Non-pigmented ciliary epithelial cell (primary cell): ENCODE measurements around the gene GTF2F2.
"Not testable (repeated sequence)": the region's sequence is repeated elsewhere in the genome, so short reads cannot be mapped to it uniquely, and the experiment has no call there.

Source experiments
- DNase-seq: peaks from one replicate; pipeline ENCODE4 v3.0.0-alpha.2; 2010; ENCODE audit warnings: low read depth

Gene GTF2F2

GRCh38 chr13:45215392-45216077 is 95.2 kb downstream of the GTF2F2 start:
- no peak for DNase-seq

DNA sequence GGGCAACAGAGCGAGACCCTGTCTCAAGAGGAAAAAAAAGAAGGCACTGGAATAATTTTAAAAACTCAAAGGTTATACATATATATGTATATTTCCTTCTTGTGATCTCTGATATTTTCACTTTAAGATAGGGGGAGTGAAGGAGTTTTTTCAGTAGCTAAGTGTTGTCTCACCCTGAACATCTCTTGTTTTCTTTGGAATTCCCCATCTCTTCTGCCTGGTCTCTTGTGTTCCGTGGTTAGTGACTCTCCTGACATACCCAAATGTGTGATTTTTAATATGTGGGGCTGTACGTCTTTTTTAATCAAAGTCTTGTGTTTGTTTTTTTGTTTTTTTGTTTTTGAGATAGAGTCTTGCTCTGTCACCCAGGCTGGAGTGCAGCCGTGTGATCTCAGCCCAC is 95.9 kb downstream of the GTF2F2 start:
- no peak for DNase-seq

GRCh38 chr13:45218689-45219088 is 98.4 kb downstream of the GTF2F2 start:
- no peak for DNase-seq

GRCh38 chr13:45219123-45219891 is 99.0 kb downstream of the GTF2F2 start:
- no peak for DNase-seq

DNA sequence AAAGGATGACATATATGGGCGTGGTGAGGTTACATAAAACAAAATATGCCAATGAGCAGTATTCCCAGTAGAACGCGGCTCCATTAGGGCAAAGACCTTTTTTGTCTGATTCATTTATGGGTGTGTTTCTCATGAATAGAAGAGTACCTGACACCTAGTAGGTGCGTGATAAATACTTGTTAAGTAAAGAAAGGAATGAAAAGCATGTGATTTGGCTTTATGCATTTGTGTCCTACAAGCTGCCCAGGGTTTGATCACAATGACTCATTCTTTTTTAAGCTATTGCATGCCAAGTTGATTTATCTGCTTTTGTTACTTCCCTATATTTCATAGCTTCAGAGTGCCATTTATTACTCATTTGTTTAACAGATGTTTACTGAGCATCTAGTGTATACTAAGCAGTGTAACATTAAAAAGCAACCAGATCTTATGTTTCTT is 99.6 kb downstream of the GTF2F2 start:
- DNase-seq, result peak; percentile 30

DNA sequence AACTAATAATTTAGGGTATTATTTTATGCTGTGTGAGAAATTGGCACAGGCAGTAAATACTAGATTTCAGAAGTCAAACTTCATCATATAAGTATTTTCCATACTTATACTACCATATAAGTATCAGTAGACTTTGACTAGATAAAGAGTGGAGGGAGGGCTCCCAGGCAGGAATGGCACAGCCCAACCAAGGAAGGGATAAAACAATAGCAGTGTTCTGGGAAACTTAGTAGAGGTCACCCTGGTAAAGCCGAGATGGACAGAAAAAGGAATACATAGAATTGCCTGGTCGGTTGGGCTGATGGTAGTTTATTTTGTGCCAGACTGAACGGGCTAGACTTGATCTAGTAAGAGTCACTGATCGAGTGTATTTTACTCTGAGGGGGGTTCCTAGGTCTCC is 100.1 kb downstream of the GTF2F2 start:
- no peak for DNase-seq

GRCh38 chr13:45222516-45222915 is 102.2 kb downstream of the GTF2F2 start:
- DNase-seq, result no peak

DNA sequence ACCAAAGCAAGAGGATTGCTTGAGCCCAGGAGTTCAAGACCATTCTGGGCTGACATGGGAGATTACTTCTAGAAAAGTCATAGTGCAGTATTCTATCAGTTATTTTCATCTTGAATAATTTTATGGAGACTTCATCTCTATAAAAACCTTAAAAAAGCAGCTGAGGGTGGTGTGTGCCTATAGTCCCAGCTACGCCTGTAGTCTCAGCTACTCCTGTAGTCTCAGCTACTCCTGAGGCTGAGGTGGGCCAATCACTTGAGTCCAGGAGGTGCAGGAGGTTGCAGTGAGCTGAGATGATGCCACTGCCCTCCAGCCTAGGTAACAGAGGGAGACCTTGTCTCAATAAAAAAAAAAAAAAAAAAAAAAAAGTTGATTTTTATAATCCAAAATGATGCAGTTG is 102.6 kb downstream of the GTF2F2 start:
- DNase-seq, result no peak

DNA sequence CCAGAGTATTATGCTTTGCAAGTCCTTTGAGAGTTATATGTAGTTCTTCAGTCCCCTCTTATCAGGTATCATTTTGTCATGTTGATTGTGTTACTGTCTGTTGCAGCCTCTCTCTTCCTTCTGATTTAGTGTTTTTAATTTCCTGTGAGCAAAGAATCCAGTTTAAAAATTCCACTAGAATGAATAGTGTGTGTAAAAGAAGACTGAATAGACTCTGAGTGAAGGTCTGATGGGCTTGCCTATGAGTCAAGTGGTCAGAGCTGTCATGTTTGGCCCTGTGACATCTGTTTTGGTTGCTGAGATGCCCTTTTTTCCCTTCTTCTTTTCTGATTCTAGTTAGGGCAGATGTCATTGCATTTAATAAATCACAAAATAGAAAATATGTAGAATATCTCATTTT is 103.9 kb downstream of the GTF2F2 start:
- no peak for DNase-seq

GRCh38 chr13:45225370-45225769 is 105.1 kb downstream of the GTF2F2 start:
- no peak for DNase-seq

- DNase-seq, result no peak
Measured at GRCh38 chr13:45226024-45226423, 105.7 kb downstream of the GTF2F2 start.

DNA sequence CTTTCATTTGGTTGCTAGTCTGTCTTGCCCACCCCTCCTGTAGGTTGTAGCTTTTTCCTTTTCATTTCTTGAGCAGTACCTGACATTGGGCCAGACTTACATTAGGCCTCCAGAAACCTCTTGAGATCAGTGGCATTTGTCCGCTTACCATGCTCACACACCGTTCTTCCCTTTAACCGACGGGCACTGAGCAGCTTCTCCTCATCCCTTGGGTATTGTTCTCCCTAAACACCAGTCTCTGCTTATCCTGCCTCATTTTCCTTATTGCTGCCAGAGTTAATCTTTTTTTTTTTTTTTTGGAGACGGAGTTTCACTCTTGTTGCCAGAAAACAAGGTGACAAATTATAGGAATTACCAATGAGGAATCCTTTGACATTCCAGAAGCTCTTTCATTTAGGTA is 107.7 kb downstream of the GTF2F2 start:
- DNase-seq, result no peak

- no peak for DNase-seq
Measured at GRCh38 chr13:45229172-45229571, 108.9 kb downstream of the GTF2F2 start.

DNA sequence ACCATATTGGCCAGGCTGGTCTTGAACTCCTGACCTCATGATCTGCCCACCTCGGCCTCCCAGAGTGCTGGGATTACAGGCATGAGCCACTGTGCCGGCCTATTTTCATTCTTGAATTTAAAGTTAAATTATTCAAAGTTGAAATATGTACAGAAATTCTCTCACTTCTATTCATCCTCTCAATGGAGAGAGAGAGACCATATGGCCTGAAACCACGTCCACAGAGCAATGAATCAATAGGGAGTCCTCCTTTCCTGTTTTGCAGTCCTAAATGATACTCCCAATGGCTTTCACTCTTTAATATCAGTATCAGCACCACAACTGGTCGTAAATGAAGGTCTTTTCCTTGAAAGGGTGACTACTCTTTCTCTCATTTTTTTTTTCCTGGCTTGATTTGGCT is 111.0 kb downstream of the GTF2F2 start:
- DNase-seq, result no peak

DNA sequence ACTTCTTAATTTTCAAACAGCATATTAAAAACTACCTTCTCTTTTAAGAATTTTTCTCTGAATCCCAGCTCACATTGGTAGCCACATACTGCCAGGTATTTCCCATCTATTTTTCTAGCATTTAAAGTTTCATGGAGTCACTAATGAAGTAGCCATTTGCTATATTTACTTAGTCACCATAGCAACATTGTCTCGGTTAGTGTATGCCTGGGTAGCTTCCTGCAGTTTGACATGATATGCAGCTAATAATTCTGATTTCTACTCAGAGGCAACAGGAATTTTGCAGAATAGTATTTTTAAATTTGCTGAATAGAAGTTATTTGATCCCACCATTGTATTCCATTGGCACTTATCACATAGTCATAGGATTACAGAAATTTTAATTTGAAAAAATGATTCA is 111.4 kb downstream of the GTF2F2 start:
- no peak for DNase-seq

GRCh38 chr13:45232591-45232990 is 112.3 kb downstream of the GTF2F2 start:
- no peak for DNase-seq

GRCh38 chr13:45238945-45239795 is 118.9 kb downstream of the GTF2F2 start:
- DNase-seq, result peak; percentile 23

DNA sequence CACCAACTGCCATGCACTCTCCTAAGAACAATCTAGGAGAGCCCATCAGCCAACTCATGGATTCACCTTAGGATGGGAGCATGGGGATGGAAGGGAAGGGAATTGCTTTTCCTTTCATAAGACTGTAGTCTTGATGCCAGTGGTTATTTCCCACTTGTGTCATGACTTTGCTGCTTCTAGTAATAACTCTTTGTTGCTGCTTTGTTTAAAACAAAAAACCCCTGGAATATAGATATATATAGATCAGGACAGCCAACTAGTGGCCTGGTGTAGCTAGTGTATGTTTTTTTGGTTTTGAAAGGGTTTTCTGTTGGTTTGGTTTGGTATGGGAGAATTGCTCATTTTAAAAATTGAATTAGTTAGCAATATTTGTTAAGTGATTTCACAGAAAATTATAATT is 119.8 kb downstream of the GTF2F2 start:
- DNase-seq, result no peak

DNA sequence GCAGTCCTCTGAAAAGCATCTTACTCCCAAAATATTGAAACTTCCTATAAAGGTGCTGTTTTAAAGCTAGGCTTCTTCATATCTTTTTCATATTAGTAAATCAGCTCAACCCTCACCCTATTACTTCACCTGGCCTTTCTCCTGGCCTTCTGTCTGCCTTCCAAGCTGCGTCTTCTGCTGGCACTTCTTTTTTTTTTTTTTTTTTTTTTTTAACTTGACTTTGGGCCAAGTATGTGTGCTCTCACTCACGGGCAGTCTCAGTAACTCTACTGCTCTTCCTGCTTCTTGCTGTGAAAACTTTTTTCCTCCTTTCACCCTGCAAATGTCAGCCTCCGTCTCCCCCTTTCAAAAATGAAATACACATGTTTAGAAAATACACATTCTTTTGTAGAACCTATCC is 121.8 kb downstream of the GTF2F2 start:
- DNase-seq, result no peak

- no peak for DNase-seq
Measured at GRCh38 chr13:45242524-45242923, 122.2 kb downstream of the GTF2F2 start.

DNA sequence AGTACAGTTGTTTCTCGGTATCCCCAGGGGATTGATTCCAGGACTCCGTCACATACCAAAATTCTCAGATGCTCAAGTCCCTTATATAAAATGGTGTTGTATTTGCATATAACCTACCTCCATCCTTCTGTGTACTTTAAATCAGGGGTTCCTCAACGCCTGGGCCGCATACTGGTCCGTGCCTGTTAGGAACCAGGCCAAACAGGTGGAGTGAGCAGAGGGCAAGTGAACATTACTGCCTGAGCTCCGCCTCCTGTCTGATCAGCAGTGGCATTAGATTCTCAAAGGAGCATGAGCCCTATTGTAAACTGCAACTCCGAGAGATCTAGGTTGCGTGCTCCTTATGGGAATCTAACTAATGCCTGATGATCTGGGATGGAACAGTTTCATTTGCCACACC is 122.8 kb downstream of the GTF2F2 start:
- no peak for DNase-seq

- DNase-seq, result not testable (repeated sequence)
Measured at GRCh38 chr13:45244736-45245135, 124.4 kb downstream of the GTF2F2 start.

- no peak for DNase-seq
Measured at GRCh38 chr13:45249662-45250061, 129.4 kb downstream of the GTF2F2 start.
